Right lobe of liver (tissue), 6 donors: ENCODE measurements around the gene SNX30. TPM values are rescaled to one million over a fixed set of nuclear protein-coding genes. Genes with fewer than 3 reads are reported as not detected.
A peak's percentile ranks its signal among the peaks of the same experiment; 100 is the strongest.

Experiments used
- ATAC-seq, 4 donors: fragments of 200-7000 bp; cut with Tn5 transposase; one replicate each; pipeline ENCODE4 v1.9.1; 2020; ENCODE audit warnings: mild to moderate bottlenecking in 4 of 4, moderate library complexity in 4 of 4
- DNase-seq, 3 donors: peaks; one replicate each; pipeline ENCODE4 v3.0.0-alpha.2; 2020
- H3K27ac ChIP-seq, 3 donors: fragments of 200-600 bp; one replicate each; pipeline ENCODE4 v1.8.0; 2022
- H3K27me3 ChIP-seq, 2 donors: fragments of 200-600 bp; one replicate each; pipeline ENCODE4 v1.8.0; 2022
- H3K36me3 ChIP-seq, 4 donors: fragments of 200-600 bp; sonication (generic) in 1 of 4; one replicate each; pipeline versions ENCODE4 v1.5.1 to v1.8.0; 2017 to 2022; ENCODE audit warnings: control low read depth in 1 of 4
- H3K4me1 ChIP-seq, 4 donors: fragments of 200-600 bp; sonication (generic) in 1 of 4; one replicate each; pipeline versions ENCODE4 v1.5.1 to v1.8.0; 2017 to 2022; ENCODE audit warnings: control low read depth in 1 of 4
- H3K4me3 ChIP-seq, 3 donors: fragments of 200-600 bp; one replicate each; pipeline ENCODE4 v1.8.0; 2022
- H3K9me3 ChIP-seq, 4 donors: fragments of 200-600 bp; sonication (generic) in 1 of 4; one replicate each; pipeline versions ENCODE4 v1.5.1 to v1.8.0; 2017 to 2022; ENCODE audit warnings: control low read depth in 1 of 4
- POLR2A ChIP-seq: fragments of 450-650 bp; IDR thresholded peaks from one replicate; pipeline ENCODE4 v1.6.1; 2017; ENCODE audit warnings: antibody characterized with exemption, mild to moderate bottlenecking
- WGBS: methylation state at CpG from one replicate; pipeline ENCODE4 v1.1.6; 2018; ENCODE audit warnings: low coverage, low lambda C conversion rate; ENCODE audit not compliant: insufficient coverage; ENCODE audit errors: missing lambda C conversion rate; 5-methylcytosine and 5-hydroxymethylcytosine counted together
- intact Hi-C, 2 donors: fragments of 100-400 bp; cut with DNase I; formaldehyde crosslinking; loops; one replicate each; pipeline versions ENCODE4 v1.11.2 to v1.14.1; 2022
- total RNA-seq, 6 experiments: library from RNA; depleted of rRNA in 2 of 6; stranded (reverse); fragments of >200 nt in 2 of 6; fragmentation: NEBNext Ultra II Directional in 3 of 6; extraction: Animal tissue kit (Norgen Biotek cat#: 25700) in 3 of 6; gene quantifications; one replicate each; pipeline versions ENCODE4 v1.1.0 to v1.2.4, GENCODE V29; 2016 to 2023
- TF ChIP-seq, protein P1 (sequence below), 4 donors: fragments of 200-600 bp in 3 of 4; fragments of 450-650 bp in 1 of 4; IDR thresholded peaks; one replicate each; pipeline versions ENCODE4 v1.5.1 to v1.8.0; 2016 to 2022; ENCODE audit warnings: antibody characterized with exemption in 4 of 4, mild to moderate bottlenecking in 2 of 4
- donor health status: DM: no; HTN: yes; CAD: no.
- donor health status: DM: no; HTN: no; CAD: no.
- donor health status: DM: no; HTN: no; CAD: no.
- donor health status: DM: no; HTN: yes; CAD: no.
- donor health status: DM: no; HTN: yes; CAD: no.

Gene SNX30
- total RNA-seq, 6 experiments from 2014 or later = 5.2 to 9.0 (median 7.5) TPM

GRCh38 chr9:112731971-112732370 is 18.6 kb upstream of the SNX30 start:
- ATAC-seq = peak; percentile 85 to 87 (median 86)
- Histone ChIP-seq H3K27me3 (no peaks in the 10 kb centered on the region), H3K27ac (peak overlapping the region; percentile 48 to 70 (median 65)), H3K9me3 (no peaks in the 10 kb centered on the region), H3K36me3 (no peaks in the 10 kb centered on the region), H3K4me1 (peaks cover 0 to 11% (median 5%) of the 10 kb centered on the region in 4 donors), H3K4me3 (peak overlapping the region in 2 of 3 donors; percentile 17 to 21)
- peak; percentile 55 for TF ChIP-seq POLR2A
- TF ChIP-seq, protein P1, sequence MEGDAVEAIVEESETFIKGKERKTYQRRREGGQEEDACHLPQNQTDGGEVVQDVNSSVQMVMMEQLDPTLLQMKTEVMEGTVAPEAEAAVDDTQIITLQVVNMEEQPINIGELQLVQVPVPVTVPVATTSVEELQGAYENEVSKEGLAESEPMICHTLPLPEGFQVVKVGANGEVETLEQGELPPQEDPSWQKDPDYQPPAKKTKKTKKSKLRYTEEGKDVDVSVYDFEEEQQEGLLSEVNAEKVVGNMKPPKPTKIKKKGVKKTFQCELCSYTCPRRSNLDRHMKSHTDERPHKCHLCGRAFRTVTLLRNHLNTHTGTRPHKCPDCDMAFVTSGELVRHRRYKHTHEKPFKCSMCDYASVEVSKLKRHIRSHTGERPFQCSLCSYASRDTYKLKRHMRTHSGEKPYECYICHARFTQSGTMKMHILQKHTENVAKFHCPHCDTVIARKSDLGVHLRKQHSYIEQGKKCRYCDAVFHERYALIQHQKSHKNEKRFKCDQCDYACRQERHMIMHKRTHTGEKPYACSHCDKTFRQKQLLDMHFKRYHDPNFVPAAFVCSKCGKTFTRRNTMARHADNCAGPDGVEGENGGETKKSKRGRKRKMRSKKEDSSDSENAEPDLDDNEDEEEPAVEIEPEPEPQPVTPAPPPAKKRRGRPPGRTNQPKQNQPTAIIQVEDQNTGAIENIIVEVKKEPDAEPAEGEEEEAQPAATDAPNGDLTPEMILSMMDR (IDR thresholded peaks at IDR 0.05) = no peak
- DNase-seq = peak in 2 of 3 donors; percentile 33 to 74
- intact Hi-C loops = no loop called here
- 36% methylated on average over 7 of the region's 7 CpGs for WGBS

DNA sequence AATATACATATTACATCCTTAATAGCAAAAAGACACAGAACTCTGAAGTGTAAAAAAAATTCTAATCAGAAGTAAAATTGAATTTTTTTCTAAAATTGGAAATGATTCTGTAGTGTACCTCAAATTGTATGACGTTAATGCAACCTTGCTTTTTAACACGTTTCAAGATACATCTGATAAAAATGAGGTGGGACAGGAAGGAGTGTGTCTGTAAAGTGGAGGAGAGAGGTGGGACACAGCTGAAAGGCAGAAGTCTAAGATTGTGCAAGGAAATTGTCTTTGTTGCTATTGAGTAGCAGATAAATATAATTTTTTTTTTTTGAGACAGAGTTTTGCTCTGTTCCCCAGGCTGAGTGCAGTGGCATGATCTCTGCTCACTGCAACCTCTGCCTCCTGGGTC is 15.7 kb upstream of the SNX30 start:
- intact Hi-C loops = no loop called here

DNA sequence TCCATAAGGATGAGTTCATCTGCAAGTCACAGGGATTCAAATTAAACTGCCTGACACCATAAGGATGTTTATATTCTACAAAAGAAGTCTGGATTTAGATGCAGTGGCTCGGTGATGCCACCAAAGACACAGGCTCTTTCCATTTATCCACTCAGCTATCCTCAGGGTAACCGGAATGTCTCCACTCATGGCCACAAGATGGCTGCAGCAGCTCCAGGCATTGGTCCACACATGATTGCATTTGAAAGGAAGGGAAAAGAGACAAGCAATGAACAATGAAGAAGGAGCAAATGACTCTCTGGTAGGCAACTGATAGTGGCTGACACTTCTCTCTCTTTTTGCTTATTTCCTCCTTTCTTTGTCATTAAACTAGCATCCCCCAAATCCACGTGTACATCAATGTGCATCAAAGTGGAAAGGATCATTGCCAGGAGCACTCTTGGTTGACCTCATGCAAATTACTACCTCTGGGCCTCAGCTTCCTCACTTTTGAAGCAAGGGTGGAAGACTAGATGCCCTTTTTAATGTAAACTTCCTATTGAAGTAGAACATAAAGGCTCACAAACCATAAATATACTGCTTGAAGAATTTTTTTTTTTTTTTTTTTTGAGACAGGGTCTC is 7.2 kb upstream of the SNX30 start:
- Histone ChIP-seq H3K9me3 (no peaks in the 10 kb centered on the region), H3K4me1 (no peaks in the 10 kb centered on the region), H3K27ac (no peak overlapping the region), H3K36me3 (no peaks in the 10 kb centered on the region), H3K27me3 (no peaks in the 10 kb centered on the region), H3K4me3 (no peak overlapping the region)
- WGBS = 86% methylated on average over 3 of the region's 3 CpGs
- DNase-seq (no peak), ATAC-seq (peak in 1 of 4 donors; percentile 27)
- intact Hi-C loops = no loop called here
- no peak for TF ChIP-seq POLR2A
- TF ChIP-seq, protein P1 (IDR thresholded peaks at IDR 0.05) = peak in 1 of 4 donors; percentile 5

More for the DNA sequence above, 15.7 kb upstream of the SNX30 start:
- WGBS = 65% methylated on average over 2 of the region's 2 CpGs
- ATAC-seq (no peak), DNase-seq (no peak)
- no peaks in the 10 kb centered on the region for H3K9me3 ChIP-seq
- TF ChIP-seq, protein P1 (IDR thresholded peaks at IDR 0.05) = no peak
- no peak for TF ChIP-seq POLR2A
- no peak overlapping the region for H3K27ac ChIP-seq
- no peak overlapping the region for H3K4me3 ChIP-seq
- H3K27me3 ChIP-seq = no peaks in the 10 kb centered on the region
- peaks cover 0 to 11% (median 5%) of the 10 kb centered on the region in 4 donors for H3K4me1 ChIP-seq
- no peaks in the 10 kb centered on the region for H3K36me3 ChIP-seq

- DNase-seq (no peak), ATAC-seq (no peak)
- Histone ChIP-seq H3K4me3 (no peak overlapping the region), H3K36me3 (no peaks in the 10 kb centered on the region), H3K4me1 (no peaks in the 10 kb centered on the region), H3K27ac (no peak overlapping the region), H3K27me3 (no peaks in the 10 kb centered on the region), H3K9me3 (peaks cover 0 to under 1% (median 0%) of the 10 kb centered on the region in 4 donors)
- TF ChIP-seq, protein P1 (IDR thresholded peaks at IDR 0.05) = no peak
- TF ChIP-seq POLR2A = no peak
- intact Hi-C loops = no loop called here
- 58% methylated on average over 4 of the region's 4 CpGs for WGBS
Measured at GRCh38 chr9:112744177-112744576, 6.4 kb upstream of the SNX30 start.
